ENCODE results near the gene DLAT.

GRCh38 chr11:112029460-112029859 lies 4.3 kb downstream of the DLAT start:
- TF ChIP-seq CTCF (IDR thresholded peaks at IDR 0.05) = no peak
- no peak for TF ChIP-seq POLR2A (IDR thresholded peaks at IDR 0.05)

Data from tibial nerve (tissue), 3 donors.